HepG2 (cell line): ENCODE results near the gene RPLP2. TPM values are rescaled to one million over a fixed set of nuclear protein-coding genes. Genes with fewer than 3 reads are reported as not detected.

ENCODE experiments used
- HOXA5 ChIP-seq: sonication (generic); formaldehyde crosslinking; IDR thresholded peaks from 2 replicates; pipeline ENCODE4 v1.4.0; 2020; ENCODE audit warnings: missing genetic modification reagents
- MAF1 ChIP-seq: sonication (generic); formaldehyde crosslinking; IDR thresholded peaks from 2 replicates; pipeline ENCODE4 v1.5.0; 2020; ENCODE audit warnings: missing genetic modification reagents, borderline replicate concordance
- PHF8 ChIP-seq: sonication (generic); formaldehyde crosslinking; IDR thresholded peaks from 2 replicates; pipeline ENCODE4 v1.5.0; 2020; ENCODE audit warnings: missing genetic modification reagents
- SOX13 ChIP-seq, 3 experiments: fragments of 450-650 bp in 1 of 3; sonication (generic) in 1 of 3; formaldehyde crosslinking in 1 of 3; IDR thresholded peaks in 2 of 3; conservative IDR thresholded peaks in 1 of 3; 2 replicates each; pipeline versions ENCODE4 v1.5.0 to v1.6.1; 2016 to 2020; ENCODE audit warnings: antibody characterized with exemption in 1 of 3, mild to moderate bottlenecking in 1 of 3, missing compliant biosample characterization in 1 of 3, missing genetic modification reagents in 1 of 3, moderate library complexity in 1 of 3
- TBX2 ChIP-seq: sonication (generic); formaldehyde crosslinking; IDR thresholded peaks from 2 replicates; pipeline ENCODE4 v1.5.0; 2020; ENCODE audit warnings: missing genetic modification reagents, mild to moderate bottlenecking, borderline replicate concordance
- TFDP2 ChIP-seq: sonication (generic); formaldehyde crosslinking; IDR thresholded peaks from 2 replicates; pipeline ENCODE4 v1.4.0; 2020; ENCODE audit warnings: missing genetic modification reagents
- XBP1 ChIP-seq: sonication (generic); formaldehyde crosslinking; IDR thresholded peaks from 2 replicates; pipeline ENCODE4 v1.5.0; 2020; ENCODE audit warnings: missing genetic modification reagents
- ZBTB49 ChIP-seq: sonication (generic); formaldehyde crosslinking; IDR thresholded peaks from 2 replicates; pipeline ENCODE4 v1.4.0; 2020; ENCODE audit warnings: missing genetic modification reagents, borderline replicate concordance
- ZFP41 ChIP-seq: sonication (generic); formaldehyde crosslinking; IDR thresholded peaks from 2 replicates; pipeline ENCODE4 v1.4.0; 2020; ENCODE audit warnings: mild to moderate bottlenecking, missing genetic modification reagents, borderline replicate concordance
- ZNF234 ChIP-seq: sonication (generic); formaldehyde crosslinking; conservative IDR thresholded peaks from 2 replicates; pipeline ENCODE4 v1.5.1; 2020; ENCODE audit warnings: mild to moderate bottlenecking, missing genetic modification reagents
- ZNF260 ChIP-seq: sonication (generic); formaldehyde crosslinking; IDR thresholded peaks from 2 replicates; pipeline ENCODE4 v1.4.0; 2020; ENCODE audit warnings: missing genetic modification reagents, low read depth, mild to moderate bottlenecking, borderline replicate concordance
- ZNF552 ChIP-seq: sonication (generic); formaldehyde crosslinking; IDR thresholded peaks from 2 replicates; pipeline ENCODE4 v1.9.0; 2022; ENCODE audit warnings: missing genetic modification reagents, mild to moderate bottlenecking, borderline replicate concordance
- ZNF619 ChIP-seq: sonication (generic); formaldehyde crosslinking; IDR thresholded peaks from 2 replicates; pipeline ENCODE4 v1.4.0; 2020; ENCODE audit warnings: mild to moderate bottlenecking, missing genetic modification reagents
- polyA plus RNA-seq, 8 experiments: library from polyadenylated mRNA; depleted of rRNA in 3 of 8; stranded (reverse) in 7 of 8; unstranded in 1 of 8; fragments of >200 nt; fragmentation: Illumina TruSeq in 4 of 8; extraction: Trizol in 4 of 8; gene quantifications; 2 replicates each; pipeline versions ENCODE4 v1.2.1 to v1.2.3, GENCODE V29; 2011 to 2016; ENCODE audit warnings: low read depth in 4 of 8, missing spikeins in 1 of 8, mixed read lengths in 1 of 8; ENCODE audit not compliant: insufficient read depth in 1 of 8
- total RNA-seq, 5 experiments: library from RNA; depleted of rRNA; stranded (reverse); fragments of >200 nt; fragmentation: Illumina TruSeq; extraction: Trizol; gene quantifications; 2 replicates each; pipeline ENCODE4 v1.2.3, GENCODE V29; 2016; ENCODE audit warnings: low read depth in 1 of 5
- TF ChIP-seq, protein P1 (sequence below): sonication (generic); formaldehyde crosslinking; IDR thresholded peaks from 2 replicates; pipeline ENCODE4 v1.9.0; 2021; ENCODE audit warnings: mild to moderate bottlenecking, missing genetic modification reagents
- TF ChIP-seq, protein P2 (sequence below): sonication (generic); formaldehyde crosslinking; IDR thresholded peaks from 2 replicates; pipeline ENCODE4 v1.4.0; 2020; ENCODE audit warnings: missing genetic modification reagents

RPLP2 gene
- total and polyA plus RNA-seq, 2 of the 13 experiments (the other 11 are each of a cell fraction or from before 2014, with no cell fraction given) = 978 to 2,106 TPM

DNA sequence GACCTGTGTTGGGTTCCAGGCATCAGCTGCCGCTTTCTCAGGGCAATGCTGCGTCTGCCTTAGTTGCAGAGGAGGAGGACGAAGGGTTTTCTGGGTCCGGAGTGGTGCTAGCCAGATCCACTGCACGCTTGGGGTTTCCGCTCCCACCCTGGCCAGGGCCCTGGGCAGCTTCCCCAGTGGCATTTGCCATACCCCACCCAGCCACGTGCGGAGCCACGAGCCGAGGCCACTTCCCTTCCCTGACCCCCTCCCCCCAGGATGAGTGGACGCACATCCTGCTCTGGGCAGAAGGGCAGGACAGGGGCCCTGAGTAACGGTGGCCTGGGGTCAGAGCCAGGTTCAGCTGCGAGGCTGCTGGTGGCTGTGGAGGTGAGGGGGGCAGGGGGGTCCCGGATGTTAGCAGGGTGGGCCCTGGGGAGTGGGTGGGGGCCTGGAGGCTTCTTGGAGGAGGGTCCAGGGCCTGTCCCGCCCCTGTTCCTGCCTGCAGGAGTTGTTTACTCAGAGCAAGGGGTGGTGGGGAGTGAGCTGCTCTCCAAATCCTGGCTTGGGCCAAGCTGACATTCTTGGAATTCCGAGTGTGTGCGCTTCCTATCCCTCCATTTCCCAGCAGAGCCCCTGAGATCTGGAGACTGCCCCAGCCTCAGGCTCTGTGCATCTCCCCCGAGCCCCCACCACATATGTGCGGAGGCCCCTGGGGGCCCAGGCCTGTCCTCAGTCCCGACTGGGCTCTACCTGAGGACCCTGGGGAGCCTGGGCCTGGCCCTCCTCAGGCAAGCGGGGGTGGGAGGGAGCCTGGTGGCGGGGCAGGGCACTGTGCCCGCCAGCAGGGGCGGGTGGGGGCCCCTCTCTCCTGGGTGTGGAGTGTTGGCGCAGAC is 34.3 kb downstream of the RPLP2 start (continued):
- TF ChIP-seq, protein P1, sequence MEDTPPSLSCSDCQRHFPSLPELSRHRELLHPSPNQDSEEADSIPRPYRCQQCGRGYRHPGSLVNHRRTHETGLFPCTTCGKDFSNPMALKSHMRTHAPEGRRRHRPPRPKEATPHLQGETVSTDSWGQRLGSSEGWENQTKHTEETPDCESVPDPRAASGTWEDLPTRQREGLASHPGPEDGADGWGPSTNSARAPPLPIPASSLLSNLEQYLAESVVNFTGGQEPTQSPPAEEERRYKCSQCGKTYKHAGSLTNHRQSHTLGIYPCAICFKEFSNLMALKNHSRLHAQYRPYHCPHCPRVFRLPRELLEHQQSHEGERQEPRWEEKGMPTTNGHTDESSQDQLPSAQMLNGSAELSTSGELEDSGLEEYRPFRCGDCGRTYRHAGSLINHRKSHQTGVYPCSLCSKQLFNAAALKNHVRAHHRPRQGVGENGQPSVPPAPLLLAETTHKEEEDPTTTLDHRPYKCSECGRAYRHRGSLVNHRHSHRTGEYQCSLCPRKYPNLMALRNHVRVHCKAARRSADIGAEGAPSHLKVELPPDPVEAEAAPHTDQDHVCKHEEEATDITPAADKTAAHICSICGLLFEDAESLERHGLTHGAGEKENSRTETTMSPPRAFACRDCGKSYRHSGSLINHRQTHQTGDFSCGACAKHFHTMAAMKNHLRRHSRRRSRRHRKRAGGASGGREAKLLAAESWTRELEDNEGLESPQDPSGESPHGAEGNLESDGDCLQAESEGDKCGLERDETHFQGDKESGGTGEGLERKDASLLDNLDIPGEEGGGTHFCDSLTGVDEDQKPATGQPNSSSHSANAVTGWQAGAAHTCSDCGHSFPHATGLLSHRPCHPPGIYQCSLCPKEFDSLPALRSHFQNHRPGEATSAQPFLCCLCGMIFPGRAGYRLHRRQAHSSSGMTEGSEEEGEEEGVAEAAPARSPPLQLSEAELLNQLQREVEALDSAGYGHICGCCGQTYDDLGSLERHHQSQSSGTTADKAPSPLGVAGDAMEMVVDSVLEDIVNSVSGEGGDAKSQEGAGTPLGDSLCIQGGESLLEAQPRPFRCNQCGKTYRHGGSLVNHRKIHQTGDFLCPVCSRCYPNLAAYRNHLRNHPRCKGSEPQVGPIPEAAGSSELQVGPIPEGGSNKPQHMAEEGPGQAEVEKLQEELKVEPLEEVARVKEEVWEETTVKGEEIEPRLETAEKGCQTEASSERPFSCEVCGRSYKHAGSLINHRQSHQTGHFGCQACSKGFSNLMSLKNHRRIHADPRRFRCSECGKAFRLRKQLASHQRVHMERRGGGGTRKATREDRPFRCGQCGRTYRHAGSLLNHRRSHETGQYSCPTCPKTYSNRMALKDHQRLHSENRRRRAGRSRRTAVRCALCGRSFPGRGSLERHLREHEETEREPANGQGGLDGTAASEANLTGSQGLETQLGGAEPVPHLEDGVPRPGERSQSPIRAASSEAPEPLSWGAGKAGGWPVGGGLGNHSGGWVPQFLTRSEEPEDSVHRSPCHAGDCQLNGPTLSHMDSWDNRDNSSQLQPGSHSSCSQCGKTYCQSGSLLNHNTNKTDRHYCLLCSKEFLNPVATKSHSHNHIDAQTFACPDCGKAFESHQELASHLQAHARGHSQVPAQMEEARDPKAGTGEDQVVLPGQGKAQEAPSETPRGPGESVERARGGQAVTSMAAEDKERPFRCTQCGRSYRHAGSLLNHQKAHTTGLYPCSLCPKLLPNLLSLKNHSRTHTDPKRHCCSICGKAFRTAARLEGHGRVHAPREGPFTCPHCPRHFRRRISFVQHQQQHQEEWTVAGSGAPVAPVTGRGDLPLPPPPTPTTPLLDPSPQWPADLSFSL (CRISPR knock-in tag) = no peak
- TF ChIP-seq, protein P2, sequence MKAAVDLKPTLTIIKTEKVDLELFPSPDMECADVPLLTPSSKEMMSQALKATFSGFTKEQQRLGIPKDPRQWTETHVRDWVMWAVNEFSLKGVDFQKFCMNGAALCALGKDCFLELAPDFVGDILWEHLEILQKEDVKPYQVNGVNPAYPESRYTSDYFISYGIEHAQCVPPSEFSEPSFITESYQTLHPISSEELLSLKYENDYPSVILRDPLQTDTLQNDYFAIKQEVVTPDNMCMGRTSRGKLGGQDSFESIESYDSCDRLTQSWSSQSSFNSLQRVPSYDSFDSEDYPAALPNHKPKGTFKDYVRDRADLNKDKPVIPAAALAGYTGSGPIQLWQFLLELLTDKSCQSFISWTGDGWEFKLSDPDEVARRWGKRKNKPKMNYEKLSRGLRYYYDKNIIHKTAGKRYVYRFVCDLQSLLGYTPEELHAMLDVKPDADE = no peak
- TF ChIP-seq ZNF260 (CRISPR knock-in tag) (no peak), PHF8 (CRISPR knock-in tag) (peak; percentile 31; the same call in 1 of the 2 replicates), ZFP41 (no peak), ZNF234 (no peak), TFDP2 (peak; percentile 57; the same call in 1 of the 2 replicates), ZNF619 (CRISPR knock-in tag) (no peak), ZNF552 (CRISPR knock-in tag) (no peak), MAF1 (CRISPR knock-in tag) (no peak), HOXA5 (CRISPR knock-in tag) (no peak), ZBTB49 (CRISPR knock-in tag) (no peak), XBP1 (no peak), TBX2 (CRISPR knock-in tag) (peak; percentile 39; the same call in 1 of the 2 replicates), SOX13 (IDR thresholded peaks at IDR 0.05) (no peak), SOX13 (CRISPR knock-in tag; conservative IDR thresholded peaks at IDR 0.05 in 1 of 2, IDR thresholded peaks at IDR 0.05 in 1 of 2) (no peak)
